GM21528 (cell line): Measurements from ENCODE around the gene MMP15.

Experiments used
- ATAC-seq: cut with Tn5 transposase; IDR thresholded peaks from one replicate; pipeline ENCODE4 v1.9.1; 2021; ENCODE audit warnings: mild to moderate bottlenecking, moderate library complexity; ENCODE audit not compliant: unreplicated experiment, low FRiP score

Gene MMP15

DNA sequence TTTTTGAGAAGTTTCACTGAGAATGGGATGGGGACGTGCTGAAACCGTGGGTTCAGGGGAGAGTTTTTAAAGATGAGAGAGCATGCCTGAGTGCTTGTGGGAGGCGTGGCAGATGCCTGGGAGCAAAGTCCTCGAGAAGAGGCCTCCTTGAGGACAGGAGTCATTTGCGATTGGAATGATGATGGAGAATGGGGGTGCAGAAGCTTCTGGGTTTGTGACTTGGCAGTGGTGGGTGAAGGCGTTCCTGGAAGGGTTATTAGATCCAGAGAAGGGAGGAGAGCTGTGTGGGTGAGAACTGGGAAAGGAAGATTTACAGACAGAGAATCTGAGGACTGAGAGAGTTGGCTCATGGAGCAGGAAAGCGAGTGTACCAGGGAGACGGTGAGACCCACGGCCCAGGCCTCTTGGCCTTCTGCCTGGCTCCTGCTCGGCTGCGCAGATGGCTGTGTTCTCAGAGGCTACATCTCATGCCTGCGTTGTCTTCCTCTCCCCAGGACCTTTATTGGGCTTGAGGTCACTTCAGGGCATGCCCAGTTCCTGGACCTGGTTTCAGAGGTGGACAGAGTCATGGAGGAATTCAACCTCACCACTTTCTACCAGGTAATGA is 8.6 kb upstream of the MMP15 start:
- ATAC-seq: no peak

DNA sequence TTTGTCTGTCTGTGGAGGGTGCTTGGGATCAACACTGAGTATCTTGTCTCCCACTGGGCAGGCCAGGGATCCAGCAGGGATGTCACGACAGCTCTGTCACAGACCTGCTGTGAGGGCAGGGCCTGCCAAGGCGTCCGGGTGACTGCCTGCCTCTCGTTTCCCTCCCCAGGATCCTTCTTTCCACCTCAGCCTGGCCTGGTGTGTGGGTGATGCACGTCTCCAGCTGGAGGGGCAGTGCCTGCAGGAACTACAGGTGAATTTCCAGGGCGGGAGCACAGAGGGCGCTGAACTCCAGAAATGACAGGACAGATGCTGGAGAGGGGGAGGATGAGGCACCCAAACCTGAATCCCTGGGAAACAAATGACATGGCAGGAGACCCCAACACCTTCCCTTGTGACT is 6.8 kb upstream of the MMP15 start:
- ATAC-seq: no peak

DNA sequence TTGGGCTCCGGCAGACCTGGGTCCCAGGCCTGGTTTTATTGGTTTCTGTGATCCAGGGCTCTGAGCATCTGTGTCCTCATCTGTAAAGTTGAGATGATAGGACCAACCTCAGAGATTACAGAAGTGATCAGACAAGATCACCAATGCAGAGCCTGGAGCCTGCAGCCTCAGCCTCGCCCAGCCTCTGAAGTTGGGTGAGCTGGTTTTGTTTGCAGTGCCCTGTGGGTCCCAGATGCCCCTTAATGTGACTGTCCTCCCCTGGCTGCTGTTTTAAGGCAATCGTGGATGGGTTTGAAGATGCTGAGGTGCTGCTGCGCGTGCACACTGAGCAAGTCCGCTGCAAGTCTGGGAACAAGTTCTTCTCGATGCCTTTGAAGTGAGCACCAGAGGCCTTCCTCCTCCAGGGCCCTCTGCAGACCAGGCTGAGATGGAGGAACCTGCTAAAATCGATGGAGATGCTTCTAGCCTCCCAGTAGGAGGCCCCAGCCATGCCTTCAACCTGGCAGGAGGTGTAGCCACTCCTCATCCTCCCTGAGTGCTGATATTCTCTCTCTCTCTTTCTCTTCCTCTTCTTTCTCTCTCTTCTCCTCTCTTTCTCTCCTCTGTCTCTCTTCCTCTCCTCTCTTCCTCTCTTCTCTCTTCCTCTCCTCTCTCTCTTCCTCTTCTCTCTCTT is 5.6 kb upstream of the MMP15 start:
- no peak for ATAC-seq

DNA sequence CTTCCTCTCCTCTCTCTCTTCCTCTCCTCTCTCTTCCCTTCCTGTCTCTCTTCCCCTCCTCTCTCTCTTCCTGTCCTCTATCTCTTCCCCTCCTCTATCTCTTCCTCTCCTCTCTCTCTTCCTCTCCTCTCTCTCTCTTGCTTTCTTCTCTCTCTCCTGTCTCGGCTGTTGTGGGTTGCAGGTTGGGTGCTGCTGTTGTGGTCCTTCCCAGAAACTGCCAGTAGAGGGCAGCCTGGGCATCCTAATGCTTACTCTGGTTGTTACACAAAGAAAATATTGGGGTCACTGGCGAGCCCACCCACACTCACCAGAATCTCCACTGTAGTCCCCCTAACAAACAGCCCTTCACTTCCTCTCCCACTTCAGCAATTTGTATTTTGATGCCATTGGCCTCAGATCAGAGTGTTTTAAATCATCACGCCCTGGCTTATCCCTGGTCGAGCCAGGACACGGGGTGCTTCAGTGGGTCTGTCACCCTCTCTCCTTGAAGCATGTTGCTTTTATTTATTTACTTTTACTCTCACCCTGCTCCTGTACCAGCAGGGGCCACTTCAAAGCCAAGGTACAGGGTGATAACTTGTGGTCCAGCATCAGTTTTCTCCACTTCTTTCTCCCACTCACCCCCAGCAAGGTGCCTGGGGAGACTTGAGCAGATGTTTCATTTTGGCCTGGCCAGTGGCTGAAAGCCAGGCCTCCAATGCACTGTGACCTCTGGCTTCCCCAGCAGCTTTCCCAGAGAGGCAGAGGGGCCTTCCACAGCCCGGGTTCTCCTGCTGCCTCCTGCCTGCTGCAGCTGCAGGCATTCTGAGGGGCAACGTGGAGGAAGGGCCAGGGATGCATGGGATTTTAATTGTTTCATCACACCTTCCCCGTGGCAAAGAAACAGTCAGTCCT is 4.7 kb upstream of the MMP15 start:
- ATAC-seq: no peak

DNA sequence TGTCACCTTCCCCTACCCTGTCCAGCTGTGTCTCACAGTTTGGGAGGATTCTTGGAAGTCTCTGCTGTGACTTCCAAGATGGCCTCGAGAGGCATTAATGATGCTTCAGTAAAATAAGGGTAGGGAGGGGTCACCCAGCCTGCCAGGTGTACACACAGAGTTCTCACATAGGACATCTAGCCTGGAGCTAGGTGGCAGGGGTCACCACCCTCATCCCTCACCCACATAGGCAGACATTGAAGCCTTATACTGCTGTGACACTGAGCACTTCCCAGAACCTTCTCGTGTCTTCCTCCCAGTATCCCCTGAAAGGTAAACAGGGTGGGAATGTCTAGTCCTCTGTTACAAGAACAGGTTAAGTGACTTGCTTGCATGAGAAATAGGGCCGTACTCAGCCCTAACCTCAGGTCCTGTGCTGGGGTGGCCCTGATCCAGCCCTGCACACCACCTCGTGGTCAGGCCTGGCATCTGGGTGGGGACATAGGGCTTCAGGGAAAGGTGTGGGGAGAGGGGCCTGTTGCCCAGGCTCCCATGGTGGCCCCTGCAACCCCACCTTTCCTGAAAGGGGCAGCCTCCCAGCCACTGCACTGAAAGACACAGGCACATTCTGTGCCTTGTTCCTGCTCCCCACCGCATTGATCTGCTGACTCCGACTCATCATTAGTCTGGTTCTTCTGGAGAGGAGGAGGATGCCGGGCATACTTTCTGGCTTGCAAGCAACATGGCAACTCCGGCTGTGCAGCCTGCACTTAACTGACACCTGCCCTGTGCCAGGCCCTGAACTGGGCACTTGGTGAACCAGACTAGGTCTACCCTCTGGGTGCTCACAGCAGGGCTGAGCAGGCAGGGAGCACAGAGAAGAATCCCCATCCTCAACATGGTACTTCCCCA is 3.6 kb upstream of the MMP15 start:
- ATAC-seq: no peak

DNA sequence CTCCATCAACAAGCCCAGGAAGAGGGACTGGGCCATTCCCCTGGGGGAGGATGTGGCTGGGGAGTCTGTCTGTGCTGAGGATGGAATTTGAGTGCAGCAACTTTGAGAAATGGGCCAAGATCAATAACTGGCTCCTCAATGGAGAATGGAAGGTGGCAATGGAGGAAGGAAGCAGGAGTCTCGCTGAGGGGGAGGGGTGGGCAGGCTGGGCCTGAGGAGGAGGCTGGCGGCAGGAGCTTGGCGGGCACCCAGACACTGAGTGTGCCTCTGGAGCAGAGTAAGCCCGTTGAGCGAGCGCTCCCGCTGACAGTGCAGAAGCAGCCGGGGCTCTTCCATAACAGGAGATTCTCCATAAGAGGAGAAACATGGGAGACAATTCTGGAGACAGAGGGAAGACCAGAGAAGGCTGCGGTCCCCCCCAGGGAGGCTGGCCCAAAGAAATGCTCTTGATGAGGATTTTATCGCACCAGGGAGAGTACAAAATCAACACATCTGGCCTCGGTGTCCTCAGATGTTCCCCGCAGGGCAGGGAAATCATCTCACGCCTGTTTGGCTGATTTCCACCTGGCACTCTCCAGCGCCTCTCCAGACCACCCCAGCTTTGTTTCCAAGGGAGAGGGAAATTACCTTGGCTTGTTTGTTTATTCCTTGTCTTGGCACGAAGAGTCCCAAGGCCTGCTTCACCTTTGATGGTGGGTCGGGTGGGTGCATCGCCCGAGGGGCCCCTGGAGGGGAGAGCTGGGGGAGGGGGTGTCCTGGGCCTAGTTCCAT is 2.8 kb upstream of the MMP15 start:
- ATAC-seq: no peak

DNA sequence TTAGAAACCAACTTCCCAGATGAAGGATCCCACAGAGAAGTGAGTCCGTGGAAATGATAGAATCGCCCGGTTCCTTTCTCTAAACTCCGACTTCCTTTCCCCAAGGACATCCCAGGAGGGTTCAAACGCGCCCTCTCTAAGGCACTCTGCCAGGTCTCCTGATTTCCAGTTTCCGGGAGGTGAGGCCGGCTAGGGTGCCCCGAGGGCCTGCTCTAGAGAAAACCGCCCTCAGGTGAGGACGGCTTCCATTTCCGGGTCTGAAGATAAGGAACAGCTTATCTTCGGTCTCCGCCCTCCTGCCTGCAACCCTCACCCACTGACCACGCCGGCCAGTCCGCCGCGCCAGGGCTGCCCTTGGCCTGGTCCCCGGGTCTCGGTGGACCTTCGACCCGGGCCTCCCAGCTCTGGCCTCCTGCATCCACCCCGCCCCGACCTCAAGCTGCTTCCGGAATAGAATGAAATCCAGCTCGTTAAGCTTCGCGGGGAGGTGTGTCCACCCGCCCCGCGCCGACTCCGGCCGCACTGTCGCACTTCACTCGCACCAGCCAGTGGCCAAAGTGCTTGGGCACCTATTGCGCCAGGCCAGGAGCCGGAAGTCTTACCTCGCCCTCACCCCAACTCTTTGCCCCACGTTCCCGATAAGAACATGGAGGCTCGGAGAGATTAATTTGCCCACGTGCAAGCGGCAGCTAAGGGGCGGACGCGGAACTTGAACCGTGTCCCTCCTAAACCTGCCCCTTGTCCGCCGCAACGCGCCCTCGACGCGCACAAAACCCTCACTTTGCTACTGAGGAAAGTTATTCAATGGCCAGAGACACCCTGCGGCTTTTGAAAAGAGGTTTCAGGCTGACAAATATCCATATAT is 836 bp upstream of the MMP15 start:
- ATAC-seq: no peak

DNA sequence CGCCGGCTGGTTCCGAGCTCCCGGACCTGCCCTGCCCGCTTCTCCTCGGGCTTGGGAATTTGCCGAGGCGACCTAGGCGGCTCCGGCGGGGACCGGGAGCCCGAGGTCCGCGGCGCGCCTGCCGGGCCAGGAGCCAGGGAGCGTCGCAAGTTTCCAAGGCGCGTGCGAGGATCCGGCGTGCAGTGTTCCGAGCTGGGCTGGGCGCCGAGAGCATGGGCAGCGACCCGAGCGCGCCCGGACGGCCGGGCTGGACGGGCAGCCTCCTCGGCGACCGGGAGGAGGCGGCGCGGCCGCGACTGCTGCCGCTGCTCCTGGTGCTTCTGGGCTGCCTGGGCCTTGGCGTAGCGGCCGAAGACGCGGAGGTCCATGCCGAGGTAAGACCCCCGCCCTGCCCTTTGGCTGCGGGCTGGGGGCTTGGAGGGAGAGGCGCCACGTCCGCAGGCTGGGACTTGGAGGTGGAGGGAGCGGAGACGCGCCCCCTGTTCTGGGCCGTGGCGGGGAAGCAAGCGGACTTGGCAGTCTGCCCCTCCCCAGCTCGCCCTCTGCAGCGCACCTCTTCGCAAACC is 668 bp downstream of the MMP15 start:
- no peak for ATAC-seq

DNA sequence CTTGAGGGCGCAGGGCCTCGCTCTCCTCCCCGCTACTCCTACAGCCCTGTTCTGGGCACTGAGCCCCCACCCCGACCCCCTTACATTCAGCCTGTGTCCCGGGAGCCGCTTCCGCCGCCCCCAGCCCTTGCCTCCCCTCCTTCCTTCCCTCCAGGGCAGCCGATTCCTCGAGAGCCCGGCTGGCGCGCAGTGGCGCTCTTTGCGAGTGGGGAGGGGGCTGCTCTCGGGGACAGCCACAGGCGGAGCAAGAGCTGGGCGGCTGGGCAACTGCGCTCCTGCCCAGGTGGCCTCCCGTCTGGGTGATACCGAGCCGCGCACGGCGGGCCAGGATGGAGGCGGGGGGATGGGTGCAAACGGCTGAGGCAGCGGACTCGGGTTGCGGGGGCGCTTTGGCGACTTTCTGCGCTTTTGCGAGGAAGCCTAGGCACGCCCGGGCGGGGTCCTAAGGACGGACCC is 1.2 kb downstream of the MMP15 start:
- ATAC-seq: no peak

DNA sequence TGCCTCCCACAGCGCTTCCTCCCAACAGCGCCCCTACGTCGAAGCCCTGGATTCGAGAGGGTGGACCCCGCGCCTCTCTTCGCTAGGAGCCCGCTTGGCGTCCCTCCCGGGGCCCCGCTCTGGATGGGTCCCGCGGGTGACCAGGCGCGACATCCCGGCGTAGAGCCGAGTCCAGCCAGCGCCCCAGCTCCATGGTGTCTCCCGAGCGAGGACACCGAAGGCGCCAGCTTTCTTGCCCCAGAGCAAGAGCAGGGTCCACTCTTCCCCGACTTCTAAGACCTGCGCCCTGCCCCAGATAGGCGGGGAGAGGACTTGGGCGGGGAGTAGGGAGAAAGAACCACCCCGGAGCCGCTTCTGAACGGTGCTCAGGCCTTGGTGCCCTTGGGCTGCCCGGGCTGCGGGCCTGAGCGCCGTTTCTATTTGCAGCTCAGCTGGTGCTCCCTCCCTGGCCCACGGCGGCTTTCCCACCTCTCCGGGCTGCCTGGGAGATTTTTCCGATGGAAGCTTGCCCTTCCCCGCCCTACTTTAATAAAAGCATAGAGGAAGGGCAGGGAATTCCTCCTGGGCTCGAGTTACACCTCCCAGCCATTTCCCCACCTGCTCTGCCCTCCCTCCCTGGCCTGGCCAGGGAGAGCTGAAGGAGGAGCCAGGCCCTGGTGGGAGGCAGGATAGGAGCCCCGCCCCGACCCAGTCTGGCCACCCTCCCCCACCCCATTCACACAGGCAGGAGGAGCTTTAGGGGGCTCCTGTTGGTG is 1.8 kb downstream of the MMP15 start:
- no peak for ATAC-seq

DNA sequence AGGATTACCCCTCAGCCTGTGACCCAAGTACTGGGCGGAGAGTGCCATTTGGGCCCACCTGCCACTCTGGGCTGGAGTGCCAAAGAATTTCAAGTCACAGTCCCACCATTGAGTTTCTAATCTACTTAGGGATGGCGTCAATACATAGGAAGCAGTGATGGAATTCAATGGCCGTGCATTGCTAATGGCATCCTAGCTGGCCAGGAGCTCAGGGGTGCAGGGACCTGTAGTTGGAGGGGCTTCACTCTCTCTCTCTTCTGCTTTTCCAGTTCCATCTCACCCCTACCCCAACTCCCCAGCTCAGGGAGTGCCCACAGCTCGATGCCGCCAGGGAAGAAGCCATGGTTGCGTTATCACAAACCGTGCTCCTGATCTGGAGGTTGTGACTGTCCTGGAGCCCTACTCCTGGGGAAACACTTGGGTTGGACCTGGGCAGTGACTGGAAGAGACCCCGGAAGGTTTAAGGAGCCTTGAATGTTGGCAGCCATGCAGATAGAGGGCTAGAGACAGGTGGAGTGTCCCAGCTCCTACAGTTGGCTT is 2.4 kb downstream of the MMP15 start:
- ATAC-seq: no peak

DNA sequence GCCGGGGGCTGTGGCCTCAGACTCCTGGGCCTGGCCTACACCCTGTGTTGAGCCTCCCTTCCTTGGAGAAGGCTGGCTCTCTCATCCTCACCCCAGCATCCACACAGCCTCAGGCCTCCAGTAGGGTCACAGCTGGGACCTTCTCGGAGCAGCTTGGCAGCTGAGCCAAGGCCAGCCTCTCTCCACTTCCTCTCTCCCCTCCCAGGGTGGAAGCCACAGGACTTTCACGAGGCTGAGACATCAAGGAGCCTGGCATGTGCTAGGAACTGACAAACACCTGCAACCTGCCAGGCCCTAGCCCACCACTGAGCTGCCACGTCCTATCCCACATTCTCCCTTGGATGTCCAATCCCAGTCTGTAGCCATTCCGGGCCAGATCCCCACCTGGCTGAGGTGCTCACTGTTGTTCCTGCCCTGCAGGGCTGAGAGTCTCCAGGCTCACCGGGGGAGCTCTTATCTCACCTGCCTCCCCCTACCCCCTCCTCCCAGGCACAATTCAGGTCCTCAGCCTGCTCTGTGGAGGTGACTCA is 3.1 kb downstream of the MMP15 start:
- ATAC-seq: no peak

DNA sequence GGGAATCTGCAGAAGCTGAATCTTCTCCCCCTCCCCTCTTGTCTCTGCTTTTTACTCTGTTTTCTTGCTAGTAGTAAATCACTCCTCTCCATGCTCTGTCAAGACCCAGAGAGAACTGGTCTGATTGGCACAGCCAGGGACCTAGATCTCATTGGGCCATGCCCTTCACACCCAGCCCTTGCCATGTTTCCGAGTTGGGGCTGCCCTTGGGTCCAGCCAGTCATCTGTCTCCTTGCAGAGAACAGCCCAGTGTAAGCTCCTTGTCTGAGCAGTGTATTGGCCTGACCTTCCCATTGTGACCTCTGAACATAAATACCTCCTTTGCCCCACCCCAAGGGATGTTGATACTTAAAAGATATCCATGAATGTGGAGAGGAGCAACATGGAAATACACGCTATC is 3.9 kb downstream of the MMP15 start:
- no peak for ATAC-seq

DNA sequence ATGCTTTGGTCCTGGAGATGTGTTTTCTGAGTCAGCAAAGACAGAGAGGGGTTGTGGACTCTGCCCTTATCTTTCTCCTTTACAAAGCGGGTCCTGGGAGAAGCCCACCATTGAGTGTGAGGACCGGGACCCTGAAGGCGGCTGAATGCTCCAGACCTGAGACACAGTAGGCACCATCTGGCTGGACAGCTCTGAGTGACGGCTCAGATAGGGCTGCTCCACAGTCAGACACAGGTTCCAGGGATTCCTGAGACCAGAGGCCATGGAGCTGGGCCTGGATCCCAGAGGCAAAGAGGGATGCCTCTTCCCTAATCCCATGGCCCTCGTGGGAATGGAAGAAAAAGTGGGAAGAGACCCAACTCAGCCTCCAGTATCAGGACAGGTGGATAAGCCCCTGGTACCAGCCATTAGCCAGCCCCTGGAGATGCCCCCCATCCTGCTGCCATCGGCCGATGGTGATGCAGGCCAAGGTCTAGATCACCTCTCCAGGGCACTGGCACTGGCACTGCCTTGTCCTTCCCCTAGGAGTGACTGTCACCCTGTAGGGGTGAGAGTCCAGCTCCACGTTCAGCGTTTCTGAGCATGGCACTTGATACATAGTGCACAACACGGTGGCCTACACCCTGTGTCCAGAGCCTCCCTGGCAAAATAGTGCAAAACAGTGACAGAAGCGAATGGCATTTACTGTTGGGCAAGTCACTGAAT is 4.7 kb downstream of the MMP15 start:
- ATAC-seq: no peak

DNA sequence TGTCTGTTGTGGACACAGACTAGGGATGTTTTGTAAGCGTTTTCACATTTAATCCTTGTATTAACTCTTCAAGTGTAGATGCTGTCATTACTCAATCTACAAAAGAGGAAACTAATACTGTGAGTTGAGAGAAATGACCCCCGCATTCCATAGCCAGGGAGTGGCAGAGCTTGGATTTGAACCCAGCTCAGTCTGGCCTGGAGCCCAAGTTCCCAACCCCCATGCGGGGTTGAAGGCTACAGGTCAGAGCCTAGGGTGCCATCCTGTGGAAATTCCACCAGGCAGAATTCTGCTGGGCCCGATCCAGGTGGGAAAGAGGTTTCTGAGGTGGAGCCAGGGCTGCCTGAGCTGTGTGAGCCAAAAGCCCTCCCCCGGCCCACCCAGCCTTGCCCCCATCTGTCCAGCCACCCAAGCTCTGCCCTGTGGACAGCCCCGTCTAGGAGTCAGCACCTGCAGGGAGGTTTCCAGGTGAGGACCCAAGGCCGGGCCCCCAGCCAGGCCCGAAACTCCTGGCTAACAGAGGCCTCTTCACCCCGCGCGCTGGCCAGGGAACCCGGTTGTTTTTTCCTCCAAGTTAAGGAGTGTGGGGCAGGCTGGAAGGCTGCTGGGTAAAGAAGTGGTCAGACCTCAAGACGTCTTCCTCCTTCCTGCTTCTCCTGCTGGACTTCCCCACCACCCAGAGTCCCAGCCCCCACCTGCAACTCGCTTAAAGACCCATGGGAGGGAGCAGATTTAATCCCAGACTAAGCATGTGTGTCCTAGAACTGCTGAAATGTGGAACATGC is 5.7 kb downstream of the MMP15 start:
- no peak for ATAC-seq

DNA sequence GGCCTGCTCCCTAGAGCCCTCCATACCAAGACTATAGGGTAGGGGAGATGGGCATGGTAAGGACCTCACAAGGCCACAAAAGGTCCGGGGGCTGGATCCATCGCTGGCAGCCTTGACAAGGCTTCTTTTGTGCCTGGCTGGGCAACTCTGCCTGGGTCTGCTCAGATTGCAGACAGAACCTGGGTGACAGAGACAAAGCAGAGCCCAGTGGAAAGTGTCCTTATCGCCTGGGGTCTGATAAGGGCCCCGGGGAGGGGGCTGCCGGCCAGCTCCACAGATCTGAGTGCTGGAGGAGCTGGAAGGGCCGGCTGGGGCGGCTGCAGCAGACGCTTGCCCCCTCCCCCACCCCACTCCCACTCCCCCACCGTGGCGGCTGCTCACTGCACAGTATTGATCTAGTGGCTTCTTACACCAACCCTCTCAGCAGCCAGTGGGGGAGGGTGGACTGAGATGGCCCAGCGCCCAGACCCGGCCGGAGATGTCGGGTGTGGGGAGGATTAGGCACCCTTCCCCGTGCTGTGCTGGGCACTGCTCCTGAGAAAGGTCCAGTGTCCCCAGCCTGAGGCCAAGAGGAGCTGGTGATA is 7.2 kb downstream of the MMP15 start:
- no peak for ATAC-seq
